ENCODE results near the gene FARP2.
"Not testable (repeated sequence)": the region's sequence is repeated elsewhere in the genome, so short reads cannot be mapped to it uniquely, and the experiment has no call there.

DNA sequence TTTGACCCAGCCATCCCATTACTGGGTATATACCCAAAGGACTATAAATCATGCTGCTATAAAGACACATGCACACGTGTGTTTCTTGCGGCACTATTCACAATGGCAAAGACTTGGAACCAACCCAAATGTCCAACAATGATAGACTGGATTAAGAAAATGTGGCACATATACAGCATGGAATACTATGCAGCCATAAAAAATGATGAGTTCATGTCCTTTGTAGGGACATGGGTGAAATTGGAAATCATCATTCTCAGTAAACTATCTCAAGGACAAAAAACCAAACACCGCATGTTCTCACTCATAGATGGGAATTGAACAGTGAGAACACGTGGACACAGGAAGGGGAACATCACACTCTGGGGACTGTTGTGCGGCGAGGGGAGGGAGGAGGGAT is 40.7 kb downstream of the FARP2 start:
- TF ChIP-seq, protein P1, sequence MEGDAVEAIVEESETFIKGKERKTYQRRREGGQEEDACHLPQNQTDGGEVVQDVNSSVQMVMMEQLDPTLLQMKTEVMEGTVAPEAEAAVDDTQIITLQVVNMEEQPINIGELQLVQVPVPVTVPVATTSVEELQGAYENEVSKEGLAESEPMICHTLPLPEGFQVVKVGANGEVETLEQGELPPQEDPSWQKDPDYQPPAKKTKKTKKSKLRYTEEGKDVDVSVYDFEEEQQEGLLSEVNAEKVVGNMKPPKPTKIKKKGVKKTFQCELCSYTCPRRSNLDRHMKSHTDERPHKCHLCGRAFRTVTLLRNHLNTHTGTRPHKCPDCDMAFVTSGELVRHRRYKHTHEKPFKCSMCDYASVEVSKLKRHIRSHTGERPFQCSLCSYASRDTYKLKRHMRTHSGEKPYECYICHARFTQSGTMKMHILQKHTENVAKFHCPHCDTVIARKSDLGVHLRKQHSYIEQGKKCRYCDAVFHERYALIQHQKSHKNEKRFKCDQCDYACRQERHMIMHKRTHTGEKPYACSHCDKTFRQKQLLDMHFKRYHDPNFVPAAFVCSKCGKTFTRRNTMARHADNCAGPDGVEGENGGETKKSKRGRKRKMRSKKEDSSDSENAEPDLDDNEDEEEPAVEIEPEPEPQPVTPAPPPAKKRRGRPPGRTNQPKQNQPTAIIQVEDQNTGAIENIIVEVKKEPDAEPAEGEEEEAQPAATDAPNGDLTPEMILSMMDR (IDR thresholded peaks at IDR 0.05; ENCODE audit: low read depth, low read length), result not testable (repeated sequence)
- TF ChIP-seq POLR2A (IDR thresholded peaks at IDR 0.05; ENCODE audit: extremely low read depth, insufficient read length); MYC (IDR thresholded peaks at IDR 0.05; ENCODE audit: low read depth, low read length): not testable (repeated sequence)
- TF ChIP-seq, protein P2, sequence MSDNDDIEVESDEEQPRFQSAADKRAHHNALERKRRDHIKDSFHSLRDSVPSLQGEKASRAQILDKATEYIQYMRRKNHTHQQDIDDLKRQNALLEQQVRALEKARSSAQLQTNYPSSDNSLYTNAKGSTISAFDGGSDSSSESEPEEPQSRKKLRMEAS (IDR thresholded peaks at IDR 0.05; ENCODE audit: low read depth, low read length), result not testable (repeated sequence)
